ENCODE data around the gene ST6GALNAC4. TPM values are rescaled to one million over a fixed set of nuclear protein-coding genes. Genes with fewer than 3 reads are reported as not detected.

The ST6GALNAC4 gene
- total RNA-seq, 1 experiment from 2014 or later = 13.2 TPM

DNA sequence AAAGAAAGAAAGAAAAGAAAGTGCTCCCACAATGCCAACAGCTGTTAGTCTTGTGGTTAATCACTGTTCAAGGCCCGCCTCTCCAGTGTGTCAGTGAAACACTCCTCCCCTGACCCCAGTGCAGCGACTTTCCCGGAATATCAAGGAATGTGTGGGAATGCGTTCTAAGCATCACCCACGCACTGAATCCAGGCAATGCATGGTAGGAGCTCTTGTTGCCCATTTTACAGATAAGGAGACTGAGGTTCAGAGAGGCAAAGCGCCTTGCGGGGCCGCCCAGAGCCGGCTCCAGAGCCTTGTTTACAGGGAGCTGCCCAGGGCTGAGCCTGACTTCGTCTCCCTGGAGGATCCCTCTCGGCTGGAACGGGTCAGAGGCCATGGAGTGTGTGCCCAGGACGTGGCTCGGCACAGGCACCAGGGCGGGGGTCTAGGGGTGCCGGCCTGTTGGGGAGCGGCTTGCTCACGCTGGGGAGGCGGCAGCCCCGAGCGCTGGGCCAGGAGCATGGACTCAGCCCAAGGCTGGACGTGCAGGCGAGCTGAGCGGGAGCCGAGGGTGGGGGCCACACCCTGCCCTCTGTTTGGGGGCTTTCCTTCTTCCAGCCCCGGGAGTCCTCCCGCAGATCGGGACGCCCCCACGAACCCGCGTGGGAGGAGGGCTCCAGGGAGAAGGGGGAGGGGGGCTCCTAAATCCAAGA is 18.3 kb downstream of the ST6GALNAC4 start:
- ChIA-PET CTCF (interaction anchor here (1.2 kb wide), 1 partner anchor 31 kb away, joined by 3 read pairs; no protein-coding TSS in a partner anchor), POLR2A (interaction anchor here (0.6 kb wide), 2 partner anchors 320 to 447 kb away, joined by 5 read pairs; partner anchors contain the start of genes LRSAM1 and RPL12)
- Mint-ChIP-seq H3K36me3 (ENCODE audit: insufficient read depth, unreplicated experiment) (peaks cover 39% of the 10 kb centered on the region), H3K27ac (ENCODE audit: unreplicated experiment) (peak overlapping the region; percentile 75), H3K27me3 (ENCODE audit: insufficient read depth, unreplicated experiment) (no peaks in the 10 kb centered on the region), H3K9me3 (ENCODE audit: unreplicated experiment) (peaks cover 10% of the 10 kb centered on the region), H3K4me1 (ENCODE audit: low read depth, unreplicated experiment) (peaks cover 11% of the 10 kb centered on the region), H3K4me3 (ENCODE audit: unreplicated experiment) (peak overlapping the region; percentile 76)
- Histone ChIP-seq H3K4me3 (ENCODE audit: low read depth, low read length) (peak overlapping the region; percentile 91), H3K4me1 (peaks cover 43% of the 10 kb centered on the region), H3K9me3 (peaks cover 6% of the 10 kb centered on the region), H3K36me3 (ENCODE audit: control insufficient read depth, insufficient read depth, low read length) (peaks cover 15% of the 10 kb centered on the region), H3K27me3 (replicated peaks; ENCODE audit: control insufficient read depth, insufficient read depth, low read length) (no peaks in the 10 kb centered on the region)
- peak in 1 of 2 experiments; percentile 39 for DNase-seq
- TF ChIP-seq, protein P1, sequence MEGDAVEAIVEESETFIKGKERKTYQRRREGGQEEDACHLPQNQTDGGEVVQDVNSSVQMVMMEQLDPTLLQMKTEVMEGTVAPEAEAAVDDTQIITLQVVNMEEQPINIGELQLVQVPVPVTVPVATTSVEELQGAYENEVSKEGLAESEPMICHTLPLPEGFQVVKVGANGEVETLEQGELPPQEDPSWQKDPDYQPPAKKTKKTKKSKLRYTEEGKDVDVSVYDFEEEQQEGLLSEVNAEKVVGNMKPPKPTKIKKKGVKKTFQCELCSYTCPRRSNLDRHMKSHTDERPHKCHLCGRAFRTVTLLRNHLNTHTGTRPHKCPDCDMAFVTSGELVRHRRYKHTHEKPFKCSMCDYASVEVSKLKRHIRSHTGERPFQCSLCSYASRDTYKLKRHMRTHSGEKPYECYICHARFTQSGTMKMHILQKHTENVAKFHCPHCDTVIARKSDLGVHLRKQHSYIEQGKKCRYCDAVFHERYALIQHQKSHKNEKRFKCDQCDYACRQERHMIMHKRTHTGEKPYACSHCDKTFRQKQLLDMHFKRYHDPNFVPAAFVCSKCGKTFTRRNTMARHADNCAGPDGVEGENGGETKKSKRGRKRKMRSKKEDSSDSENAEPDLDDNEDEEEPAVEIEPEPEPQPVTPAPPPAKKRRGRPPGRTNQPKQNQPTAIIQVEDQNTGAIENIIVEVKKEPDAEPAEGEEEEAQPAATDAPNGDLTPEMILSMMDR (IDR thresholded peaks at IDR 0.05; ENCODE audit: insufficient read depth in 1 of 2, low read depth in 1 of 2, low read length in 1 of 2, severe bottlenecking in 1 of 2, unreplicated experiment in 1 of 2) = no peak
- no TSS peak for BruUV-seq (replicated peaks)
- intact Hi-C loops (cut with micrococcal nuclease; ENCODE audit: unreplicated experiment) = no loop called here

DNA sequence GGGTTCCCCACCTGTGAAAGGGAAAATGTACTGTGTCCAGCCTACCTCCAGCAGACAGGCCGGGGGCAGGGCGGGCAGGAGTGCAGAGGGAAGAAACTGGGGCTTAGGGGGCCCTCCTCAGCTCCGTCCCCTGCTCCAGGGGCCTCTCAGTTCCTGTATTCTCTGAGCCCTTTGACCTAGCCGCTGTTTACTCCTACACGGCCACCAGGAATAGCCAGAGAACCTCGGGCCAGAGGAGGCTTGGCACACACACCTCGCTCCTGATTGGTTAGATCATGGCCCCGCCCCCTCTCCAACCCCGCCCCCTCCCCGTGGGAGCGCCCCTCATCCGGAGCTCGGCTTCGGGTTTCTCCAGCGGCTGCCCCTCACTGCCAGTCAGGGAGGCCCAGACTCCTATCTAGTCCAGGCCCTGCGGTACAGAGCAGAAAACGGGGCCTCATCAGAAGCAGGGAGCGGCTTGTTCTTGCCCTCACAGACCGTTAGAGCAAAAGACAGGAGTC is 19.6 kb downstream of the ST6GALNAC4 start:
- Mint-ChIP-seq H3K4me1 (ENCODE audit: low read depth, unreplicated experiment) (peaks cover 11% of the 10 kb centered on the region), H3K27me3 (ENCODE audit: insufficient read depth, unreplicated experiment) (no peaks in the 10 kb centered on the region), H3K4me3 (ENCODE audit: unreplicated experiment) (peak overlapping the region; percentile 37), H3K27ac (ENCODE audit: unreplicated experiment) (peak overlapping the region; percentile 18), H3K9me3 (ENCODE audit: unreplicated experiment) (peaks cover 15% of the 10 kb centered on the region), H3K36me3 (ENCODE audit: insufficient read depth, unreplicated experiment) (peaks cover 52% of the 10 kb centered on the region)
- Histone ChIP-seq H3K27me3 (replicated peaks; ENCODE audit: control insufficient read depth, insufficient read depth, low read length) (no peaks in the 10 kb centered on the region), H3K36me3 (ENCODE audit: control insufficient read depth, insufficient read depth, low read length) (peaks cover 23% of the 10 kb centered on the region), H3K4me3 (ENCODE audit: low read depth, low read length) (no peak overlapping the region), H3K9me3 (peaks cover 19% of the 10 kb centered on the region), H3K4me1 (peaks cover 40% of the 10 kb centered on the region)
- intact Hi-C loops (cut with micrococcal nuclease; ENCODE audit: unreplicated experiment) = no loop called here
- POLR2A ChIA-PET = interaction anchor here (0.6 kb wide), 2 partner anchors 102 to 110 kb away, joined by 4 to 5 read pairs; no protein-coding TSS in a partner anchor
- TF ChIP-seq, protein P1 (IDR thresholded peaks at IDR 0.05; ENCODE audit: insufficient read depth in 1 of 2, low read depth in 1 of 2, low read length in 1 of 2, severe bottlenecking in 1 of 2, unreplicated experiment in 1 of 2) = no peak
- CTCF ChIA-PET = interaction anchor here (0.6 to 1.2 kb wide), 2 partner anchors 30 to 65 kb away, joined by 3 to 4 read pairs; no protein-coding TSS in a partner anchor
- DNase-seq = peak; percentile 76 to 91
- BruUV-seq (replicated peaks) = no TSS peak

DNA sequence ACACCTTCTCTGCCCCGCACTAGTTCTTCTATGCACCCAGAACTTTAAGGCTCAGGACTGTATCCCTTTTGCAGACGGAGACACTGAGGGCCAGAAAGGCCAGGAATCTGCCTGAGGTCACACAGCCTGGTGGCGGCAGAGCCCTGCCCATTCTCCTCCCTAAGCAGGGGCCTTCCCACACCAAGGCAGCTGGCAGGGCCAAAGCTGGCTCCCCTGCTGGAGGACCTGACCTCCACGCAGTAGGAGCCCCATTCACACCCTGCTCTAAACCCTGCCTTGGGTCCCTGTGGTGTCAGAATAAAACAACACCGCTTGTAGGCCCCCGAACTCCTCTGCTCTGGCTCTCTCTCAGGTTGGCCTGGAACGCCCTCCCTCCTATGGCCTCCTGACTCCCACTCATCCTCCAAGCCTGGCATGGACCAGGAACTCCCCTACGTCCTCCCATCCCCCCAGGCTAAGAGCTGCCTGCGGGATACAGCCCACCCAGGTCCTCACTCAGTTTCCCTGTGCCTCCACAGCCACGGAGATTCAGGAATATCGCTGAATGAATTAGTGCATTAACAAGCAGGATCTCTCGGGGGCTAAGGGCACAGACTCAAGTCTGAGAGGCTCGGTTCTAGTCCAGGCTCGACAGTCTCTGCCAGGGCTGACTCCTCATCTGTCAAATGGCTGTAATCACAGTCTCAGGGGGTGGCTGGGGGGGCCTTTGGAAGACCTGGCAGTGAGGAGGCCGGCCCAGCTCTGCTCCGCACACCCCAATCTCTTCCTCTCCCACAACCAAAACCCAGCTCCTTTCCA is 20.2 kb downstream of the ST6GALNAC4 start:
- ChIA-PET CTCF (no interaction called here), POLR2A (interaction anchor here (0.6 kb wide), 2 partner anchors 101 to 111 kb away, joined by 4 to 5 read pairs; no protein-coding TSS in a partner anchor)
- Histone ChIP-seq H3K9me3 (peaks cover 23% of the 10 kb centered on the region), H3K36me3 (ENCODE audit: control insufficient read depth, insufficient read depth, low read length) (peaks cover 25% of the 10 kb centered on the region), H3K4me1 (peaks cover 36% of the 10 kb centered on the region), H3K4me3 (ENCODE audit: low read depth, low read length) (no peak overlapping the region), H3K27me3 (replicated peaks; ENCODE audit: control insufficient read depth, insufficient read depth, low read length) (no peaks in the 10 kb centered on the region)
- peak overlapping the region; percentile 37 for H3K4me3 Mint-ChIP-seq (ENCODE audit: unreplicated experiment)
- intact Hi-C loops (cut with micrococcal nuclease; ENCODE audit: unreplicated experiment) = no loop called here
- TF ChIP-seq, protein P1 (IDR thresholded peaks at IDR 0.05; ENCODE audit: insufficient read depth in 1 of 2, low read depth in 1 of 2, low read length in 1 of 2, severe bottlenecking in 1 of 2, unreplicated experiment in 1 of 2) = no peak
- H3K27ac Mint-ChIP-seq (ENCODE audit: unreplicated experiment) = peak overlapping the region; percentile 18
- BruUV-seq (replicated peaks) = no TSS peak
- H3K9me3 Mint-ChIP-seq (ENCODE audit: unreplicated experiment) = peaks cover 18% of the 10 kb centered on the region
- H3K4me1 Mint-ChIP-seq (ENCODE audit: low read depth, unreplicated experiment) = peaks cover 13% of the 10 kb centered on the region
- H3K27me3 Mint-ChIP-seq (ENCODE audit: insufficient read depth, unreplicated experiment) = no peaks in the 10 kb centered on the region
- H3K36me3 Mint-ChIP-seq (ENCODE audit: insufficient read depth, unreplicated experiment) = peaks cover 56% of the 10 kb centered on the region
- DNase-seq = no peak

All from Caco-2 (cell line).